ENCODE measurements around the gene FRMD4A. TPM values are rescaled to one million over a fixed set of nuclear protein-coding genes. Genes with fewer than 3 reads are reported as not detected.

FRMD4A gene
- total and polyA plus RNA-seq, 5 donors from 2014 or later, result 0.34 to 2.4 (median 0.54) TPM

DNA sequence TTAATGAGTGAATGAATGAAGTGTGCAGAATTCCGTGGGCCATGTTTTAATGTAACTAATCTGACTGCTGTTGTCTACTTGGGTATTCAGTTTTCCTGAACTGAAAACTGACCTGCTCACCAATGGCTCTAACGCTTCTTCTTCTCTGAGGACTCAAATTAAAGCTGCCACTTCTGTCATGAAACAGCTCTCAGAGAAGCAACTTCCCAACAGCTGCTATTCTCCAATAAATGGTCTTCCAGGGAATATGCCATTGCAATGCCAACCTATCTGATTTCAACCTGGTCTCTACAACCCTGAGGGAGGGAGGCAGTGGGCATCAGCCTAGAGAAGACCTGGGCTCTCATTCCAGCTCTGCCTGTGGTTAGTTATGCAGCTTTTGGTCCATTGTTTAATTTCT lies 69.4 kb downstream of the FRMD4A start:
- H3K27ac ChIP-seq (ENCODE audit: insufficient read depth, low read length, poor library complexity, severe bottlenecking), result no peak overlapping the region
- Mint-ChIP-seq H3K27ac (no peak overlapping the region), H3K9me3 (peaks cover 0 to 3% (median 0%) of the 10 kb centered on the region in 7 donors), H3K4me1 (no peaks in the 10 kb centered on the region), H3K36me3 (no peaks in the 10 kb centered on the region), H3K27me3 (peaks cover 22% of the 10 kb centered on the region), H3K4me3 (no peak overlapping the region)
- no peak overlapping the region for H3K4me3 ChIP-seq (ENCODE audit: low read depth, low read length)
- H3K9me3 ChIP-seq (ENCODE audit: control insufficient read depth in 2 of 2, low read length in 2 of 2), result no peaks in the 10 kb centered on the region
- no peaks in the 10 kb centered on the region for H3K4me1 ChIP-seq (ENCODE audit: control insufficient read depth, insufficient read depth, low read length, poor library complexity, severe bottlenecking)
- no peak for ATAC-seq (ENCODE audit: low read depth in 2 of 2)
- H3K36me3 ChIP-seq (ENCODE audit: control insufficient read depth, insufficient read depth, low read length), result no peaks in the 10 kb centered on the region
- no peak for DNase-seq
- H3K27me3 ChIP-seq (ENCODE audit: control insufficient read depth, insufficient read depth, low read length), result peaks cover 4% of the 10 kb centered on the region

DNA sequence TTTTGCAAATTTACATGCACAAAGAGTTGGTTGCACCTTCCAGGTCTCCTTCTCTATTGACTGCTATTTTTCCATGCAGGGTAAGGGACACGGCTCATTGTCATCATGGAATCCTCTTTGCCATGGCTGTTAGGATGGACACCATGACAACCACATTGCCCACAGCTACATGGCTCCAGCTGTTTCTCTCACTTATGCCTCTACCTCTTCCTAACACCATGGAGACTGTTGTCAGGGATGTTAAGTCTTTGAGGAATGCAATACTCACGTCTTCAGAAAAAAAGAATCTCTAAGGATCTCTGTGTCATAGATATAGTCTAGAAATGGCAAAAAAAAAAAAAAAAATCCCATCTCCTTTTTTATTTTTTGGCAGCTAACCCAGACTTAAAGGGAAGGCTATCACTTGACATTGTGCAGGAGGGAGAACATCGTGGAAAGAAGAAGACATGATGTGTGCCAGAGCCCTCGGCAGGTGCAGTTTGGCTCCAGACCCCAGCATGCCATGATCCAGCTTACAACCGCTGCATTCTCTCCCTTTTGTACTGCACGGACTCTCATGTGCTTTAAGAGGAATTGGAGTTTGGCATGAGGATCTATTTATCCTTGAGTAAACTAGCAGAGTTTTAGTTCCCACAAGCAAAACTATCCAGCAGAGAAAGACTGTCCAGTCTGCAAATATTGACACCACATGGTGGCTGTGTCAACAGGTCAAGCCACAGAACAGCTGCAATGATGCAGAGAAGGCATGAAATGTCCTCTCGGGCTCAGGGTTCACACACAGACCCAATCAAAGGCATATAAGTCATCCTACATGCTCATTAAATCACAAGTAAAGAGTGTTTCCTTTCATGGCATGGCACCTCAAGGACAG lies 70.8 kb downstream of the FRMD4A start:
- H3K27me3 Mint-ChIP-seq, result peaks cover 16% of the 10 kb centered on the region
- no peak overlapping the region for H3K4me3 Mint-ChIP-seq
- H3K4me3 ChIP-seq (ENCODE audit: low read depth, low read length), result no peak overlapping the region

DNA sequence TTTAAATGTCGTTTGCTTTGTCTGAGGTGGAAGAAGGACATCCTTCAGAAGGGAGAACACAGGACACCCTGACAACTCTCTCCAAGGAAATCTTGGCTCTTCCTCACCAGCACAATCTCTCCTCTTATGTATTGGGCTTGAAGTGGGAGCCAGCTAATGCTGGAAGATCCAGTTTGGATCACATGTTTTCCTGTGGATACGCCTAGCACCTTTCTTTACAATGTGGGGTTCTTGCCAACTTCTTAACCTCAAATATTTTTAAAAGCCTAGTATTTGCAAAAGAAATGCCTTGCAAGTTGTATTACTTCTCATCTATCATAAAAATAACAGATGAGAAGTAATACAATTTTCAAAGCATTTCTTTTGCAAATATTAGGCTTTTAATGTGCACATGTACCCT lies 76.4 kb downstream of the FRMD4A start:
- H3K4me1 ChIP-seq (ENCODE audit: control insufficient read depth, insufficient read depth, low read length, poor library complexity, severe bottlenecking), result no peaks in the 10 kb centered on the region
- no peak overlapping the region for H3K27ac ChIP-seq (ENCODE audit: insufficient read depth, low read length, poor library complexity, severe bottlenecking)
- peaks cover 27% of the 10 kb centered on the region for H3K27me3 Mint-ChIP-seq
- no peaks in the 10 kb centered on the region for H3K4me1 Mint-ChIP-seq
- ATAC-seq (ENCODE audit: low read depth in 2 of 2), result no peak
- H3K27ac Mint-ChIP-seq, result no peak overlapping the region
- H3K9me3 ChIP-seq (ENCODE audit: control insufficient read depth in 2 of 2, low read length in 2 of 2), result no peaks in the 10 kb centered on the region
- H3K36me3 Mint-ChIP-seq, result no peaks in the 10 kb centered on the region
- DNase-seq, result no peak
- no peak overlapping the region for H3K4me3 Mint-ChIP-seq
- peaks cover 5% of the 10 kb centered on the region for H3K27me3 ChIP-seq (ENCODE audit: control insufficient read depth, insufficient read depth, low read length)
- H3K9me3 Mint-ChIP-seq, result peaks cover 0 to 6% (median 0%) of the 10 kb centered on the region in 7 donors
- no peaks in the 10 kb centered on the region for H3K36me3 ChIP-seq (ENCODE audit: control insufficient read depth, insufficient read depth, low read length)
- H3K4me3 ChIP-seq (ENCODE audit: low read depth, low read length), result no peak overlapping the region

More for the DNA sequence above, 70.8 kb downstream of the FRMD4A start:
- no peaks in the 10 kb centered on the region for H3K4me1 ChIP-seq (ENCODE audit: control insufficient read depth, insufficient read depth, low read length, poor library complexity, severe bottlenecking)
- no peak overlapping the region for H3K27ac ChIP-seq (ENCODE audit: insufficient read depth, low read length, poor library complexity, severe bottlenecking)
- peaks cover 4% of the 10 kb centered on the region for H3K27me3 ChIP-seq (ENCODE audit: control insufficient read depth, insufficient read depth, low read length)
- H3K36me3 ChIP-seq (ENCODE audit: control insufficient read depth, insufficient read depth, low read length), result no peaks in the 10 kb centered on the region
- ATAC-seq (ENCODE audit: low read depth in 2 of 2) (no peak), DNase-seq (no peak)
- Mint-ChIP-seq H3K9me3 (peaks cover 0 to 3% (median 0%) of the 10 kb centered on the region in 7 donors), H3K27ac (no peak overlapping the region), H3K36me3 (no peaks in the 10 kb centered on the region), H3K4me1 (no peaks in the 10 kb centered on the region)
- H3K9me3 ChIP-seq (ENCODE audit: control insufficient read depth in 2 of 2, low read length in 2 of 2), result no peaks in the 10 kb centered on the region

DNA sequence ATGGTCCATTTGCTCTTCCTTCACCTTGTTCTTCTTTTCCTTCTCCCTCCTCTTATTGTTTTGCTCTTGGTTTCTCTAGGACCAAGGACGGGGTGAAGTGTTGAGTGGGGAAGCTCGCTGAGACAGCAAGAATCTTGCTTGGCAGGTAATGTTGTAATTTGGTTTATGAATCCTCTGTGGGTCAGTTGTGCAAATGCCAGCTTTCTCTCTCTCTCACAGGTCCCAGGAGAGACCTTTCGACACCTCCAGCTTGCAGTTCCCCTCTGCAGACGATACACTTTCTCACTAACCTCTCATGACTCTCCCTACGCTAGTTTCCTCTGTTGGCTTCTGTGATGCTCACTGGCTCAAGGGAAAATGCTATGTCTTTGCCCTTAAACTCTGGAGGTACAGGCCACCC lies 77.0 kb downstream of the FRMD4A start:
- H3K27me3 ChIP-seq (ENCODE audit: control insufficient read depth, insufficient read depth, low read length), result peaks cover 5% of the 10 kb centered on the region
- Mint-ChIP-seq H3K4me1 (no peaks in the 10 kb centered on the region), H3K27me3 (peaks cover 27% of the 10 kb centered on the region), H3K27ac (no peak overlapping the region), H3K9me3 (peaks cover 0 to 6% (median 0%) of the 10 kb centered on the region in 7 donors), H3K4me3 (peak overlapping the region in 1 of 4 donors; percentile 55), H3K36me3 (no peaks in the 10 kb centered on the region)
- no peak overlapping the region for H3K4me3 ChIP-seq (ENCODE audit: low read depth, low read length)
- no peaks in the 10 kb centered on the region for H3K4me1 ChIP-seq (ENCODE audit: control insufficient read depth, insufficient read depth, low read length, poor library complexity, severe bottlenecking)
- H3K27ac ChIP-seq (ENCODE audit: insufficient read depth, low read length, poor library complexity, severe bottlenecking), result no peak overlapping the region
- DNase-seq (no peak), ATAC-seq (ENCODE audit: low read depth in 2 of 2) (no peak)
- no peaks in the 10 kb centered on the region for H3K36me3 ChIP-seq (ENCODE audit: control insufficient read depth, insufficient read depth, low read length)
- no peaks in the 10 kb centered on the region for H3K9me3 ChIP-seq (ENCODE audit: control insufficient read depth in 2 of 2, low read length in 2 of 2)

DNA sequence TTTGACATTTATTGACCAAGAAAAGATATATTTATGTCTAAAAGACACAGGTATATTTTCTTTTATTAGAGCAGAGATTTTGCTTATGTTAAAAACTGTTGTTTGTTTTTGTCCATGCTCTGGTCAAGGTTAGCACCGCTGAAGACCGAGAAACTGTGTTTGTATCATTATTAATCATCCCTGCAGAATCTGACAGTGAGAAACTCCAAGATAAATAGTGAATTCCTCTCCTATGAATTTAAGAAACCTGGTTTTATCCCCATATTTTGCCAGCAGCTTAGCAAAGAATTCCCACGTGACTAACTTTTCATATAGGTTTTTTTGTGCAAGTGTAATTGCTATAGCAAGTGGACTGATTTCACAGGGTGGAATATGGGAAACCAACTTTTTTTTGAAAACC lies 77.6 kb downstream of the FRMD4A start:
- no peaks in the 10 kb centered on the region for H3K36me3 Mint-ChIP-seq
- H3K4me1 ChIP-seq (ENCODE audit: control insufficient read depth, insufficient read depth, low read length, poor library complexity, severe bottlenecking), result no peaks in the 10 kb centered on the region
- no peak overlapping the region for H3K27ac Mint-ChIP-seq
- H3K9me3 ChIP-seq (ENCODE audit: control insufficient read depth in 2 of 2, low read length in 2 of 2), result no peaks in the 10 kb centered on the region
- peaks cover 27% of the 10 kb centered on the region for H3K27me3 Mint-ChIP-seq
- ATAC-seq (ENCODE audit: low read depth in 2 of 2) (no peak), DNase-seq (no peak)
- no peak overlapping the region for H3K4me3 Mint-ChIP-seq
- H3K4me3 ChIP-seq (ENCODE audit: low read depth, low read length), result no peak overlapping the region
- H3K27ac ChIP-seq (ENCODE audit: insufficient read depth, low read length, poor library complexity, severe bottlenecking), result no peak overlapping the region
- H3K4me1 Mint-ChIP-seq, result no peaks in the 10 kb centered on the region
- H3K36me3 ChIP-seq (ENCODE audit: control insufficient read depth, insufficient read depth, low read length), result no peaks in the 10 kb centered on the region
- H3K27me3 ChIP-seq (ENCODE audit: control insufficient read depth, insufficient read depth, low read length), result peaks cover 5% of the 10 kb centered on the region
- peaks cover 0 to 6% (median 0%) of the 10 kb centered on the region in 7 donors for H3K9me3 Mint-ChIP-seq

DNA sequence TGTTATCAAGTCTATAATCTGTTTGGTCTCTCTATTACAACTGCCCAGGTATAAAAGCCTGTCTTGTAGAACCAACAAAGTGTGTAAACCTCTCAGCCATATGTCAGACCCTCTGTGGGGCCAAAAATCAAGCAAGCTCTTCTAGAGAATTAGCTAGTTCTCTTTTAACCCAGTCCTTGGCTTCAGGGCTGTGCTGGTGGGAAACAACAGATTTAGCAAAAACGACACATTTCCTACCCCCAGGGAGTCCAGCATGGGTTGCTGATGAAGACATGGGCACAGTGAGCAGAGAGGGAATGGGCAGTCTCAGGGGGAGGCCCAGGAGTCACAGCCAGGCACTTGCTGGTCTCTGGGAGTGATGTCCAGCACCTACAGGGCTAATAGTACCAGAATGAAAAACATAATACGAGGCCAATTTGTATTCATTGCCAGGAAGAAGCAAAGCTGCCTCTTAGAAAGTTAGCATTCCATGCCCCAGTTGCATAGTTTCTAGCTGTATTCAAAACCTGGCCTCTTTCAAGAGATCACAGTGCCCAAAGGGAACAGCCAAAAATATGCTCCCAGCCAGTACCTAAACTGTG lies 80.1 kb downstream of the FRMD4A start:
- Mint-ChIP-seq H3K4me3 (no peak overlapping the region), H3K4me1 (no peaks in the 10 kb centered on the region), H3K27ac (no peak overlapping the region), H3K36me3 (no peaks in the 10 kb centered on the region), H3K9me3 (peaks cover 0 to 6% (median 2%) of the 10 kb centered on the region in 7 donors), H3K27me3 (peaks cover 27% of the 10 kb centered on the region)
- no peaks in the 10 kb centered on the region for H3K9me3 ChIP-seq (ENCODE audit: control insufficient read depth in 2 of 2, low read length in 2 of 2)
- no peaks in the 10 kb centered on the region for H3K4me1 ChIP-seq (ENCODE audit: control insufficient read depth, insufficient read depth, low read length, poor library complexity, severe bottlenecking)
- no peak overlapping the region for H3K27ac ChIP-seq (ENCODE audit: insufficient read depth, low read length, poor library complexity, severe bottlenecking)
- ATAC-seq (ENCODE audit: low read depth in 2 of 2), result no peak
- no peak overlapping the region for H3K4me3 ChIP-seq (ENCODE audit: low read depth, low read length)
- H3K27me3 ChIP-seq (ENCODE audit: control insufficient read depth, insufficient read depth, low read length), result peaks cover 3% of the 10 kb centered on the region
- DNase-seq, result no peak
- H3K36me3 ChIP-seq (ENCODE audit: control insufficient read depth, insufficient read depth, low read length), result no peaks in the 10 kb centered on the region

- Mint-ChIP-seq H3K9me3 (peaks cover 0 to 6% (median 3%) of the 10 kb centered on the region in 7 donors), H3K4me3 (no peak overlapping the region), H3K4me1 (no peaks in the 10 kb centered on the region), H3K27ac (no peak overlapping the region), H3K36me3 (no peaks in the 10 kb centered on the region), H3K27me3 (peaks cover 36% of the 10 kb centered on the region)
- no peak overlapping the region for H3K4me3 ChIP-seq (ENCODE audit: low read depth, low read length)
- no peaks in the 10 kb centered on the region for H3K4me1 ChIP-seq (ENCODE audit: control insufficient read depth, insufficient read depth, low read length, poor library complexity, severe bottlenecking)
- DNase-seq (no peak), ATAC-seq (ENCODE audit: low read depth in 2 of 2) (no peak)
- no peaks in the 10 kb centered on the region for H3K9me3 ChIP-seq (ENCODE audit: control insufficient read depth in 2 of 2, low read length in 2 of 2)
- no peaks in the 10 kb centered on the region for H3K36me3 ChIP-seq (ENCODE audit: control insufficient read depth, insufficient read depth, low read length)
- no peaks in the 10 kb centered on the region for H3K27me3 ChIP-seq (ENCODE audit: control insufficient read depth, insufficient read depth, low read length)
- no peak overlapping the region for H3K27ac ChIP-seq (ENCODE audit: insufficient read depth, low read length, poor library complexity, severe bottlenecking)
Measured at GRCh38 chr10:14247377-14248116, 83.2 kb downstream of the FRMD4A start.
